Breast epithelium (tissue), 3 donors: ENCODE measurements around the gene OSGIN1.

Experiments used
- POLR2AphosphoS5 ChIP-seq, 3 donors: sonication (generic); formaldehyde crosslinking; IDR thresholded peaks; one replicate each; pipeline ENCODE4 v1.6.1; 2017; ENCODE audit warnings: antibody characterized with exemption in 3 of 3
- TF ChIP-seq, protein P1 (sequence below), 3 donors: fragments of 450-650 bp; IDR thresholded peaks; one replicate each; pipeline ENCODE4 v1.5.1; 2016 to 2017; ENCODE audit warnings: antibody characterized with exemption in 3 of 3, mild to moderate bottlenecking in 3 of 3, moderate library complexity in 3 of 3

DNA sequence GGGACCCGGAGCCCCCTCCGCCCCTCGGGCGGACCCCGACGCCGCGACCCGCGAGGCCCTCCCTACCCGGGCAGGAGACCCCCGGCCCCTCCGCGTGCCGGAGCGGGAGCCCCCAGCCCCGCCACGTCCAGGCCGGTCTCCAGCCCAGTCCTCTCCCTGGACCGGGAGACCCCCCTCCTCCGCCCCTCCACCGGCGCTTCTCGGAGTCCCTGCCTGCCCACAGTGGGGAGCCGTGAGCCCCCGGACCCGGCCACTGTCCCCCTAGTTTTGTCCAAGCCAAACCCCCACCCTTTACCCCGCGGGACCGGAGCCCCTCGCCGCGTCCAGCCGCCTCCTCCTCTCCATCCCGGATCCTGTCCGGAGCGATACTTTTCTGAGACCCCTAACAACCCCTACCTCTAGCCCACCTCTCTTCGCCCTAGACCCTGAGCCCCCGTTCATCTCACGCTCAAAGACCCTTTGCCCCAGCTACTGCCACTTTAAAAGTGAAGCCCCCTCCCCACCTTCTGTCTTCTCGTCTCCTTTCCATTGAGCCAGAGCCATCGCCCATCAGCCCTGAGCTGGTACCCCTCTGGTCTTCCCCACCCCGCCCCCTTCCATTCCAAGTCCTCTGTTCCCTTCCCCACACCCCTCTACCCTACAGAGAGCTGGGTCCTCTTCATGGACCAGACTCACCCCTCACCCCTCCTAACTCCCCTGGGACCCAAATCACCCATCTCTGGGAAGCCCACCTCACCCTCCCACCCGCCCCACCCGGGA, 16.0 kb downstream of the OSGIN1 start:
- TF ChIP-seq POLR2AphosphoS5 (IDR thresholded peaks at IDR 0.05) = no peak
- TF ChIP-seq, protein P1, sequence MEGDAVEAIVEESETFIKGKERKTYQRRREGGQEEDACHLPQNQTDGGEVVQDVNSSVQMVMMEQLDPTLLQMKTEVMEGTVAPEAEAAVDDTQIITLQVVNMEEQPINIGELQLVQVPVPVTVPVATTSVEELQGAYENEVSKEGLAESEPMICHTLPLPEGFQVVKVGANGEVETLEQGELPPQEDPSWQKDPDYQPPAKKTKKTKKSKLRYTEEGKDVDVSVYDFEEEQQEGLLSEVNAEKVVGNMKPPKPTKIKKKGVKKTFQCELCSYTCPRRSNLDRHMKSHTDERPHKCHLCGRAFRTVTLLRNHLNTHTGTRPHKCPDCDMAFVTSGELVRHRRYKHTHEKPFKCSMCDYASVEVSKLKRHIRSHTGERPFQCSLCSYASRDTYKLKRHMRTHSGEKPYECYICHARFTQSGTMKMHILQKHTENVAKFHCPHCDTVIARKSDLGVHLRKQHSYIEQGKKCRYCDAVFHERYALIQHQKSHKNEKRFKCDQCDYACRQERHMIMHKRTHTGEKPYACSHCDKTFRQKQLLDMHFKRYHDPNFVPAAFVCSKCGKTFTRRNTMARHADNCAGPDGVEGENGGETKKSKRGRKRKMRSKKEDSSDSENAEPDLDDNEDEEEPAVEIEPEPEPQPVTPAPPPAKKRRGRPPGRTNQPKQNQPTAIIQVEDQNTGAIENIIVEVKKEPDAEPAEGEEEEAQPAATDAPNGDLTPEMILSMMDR (IDR thresholded peaks at IDR 0.05) = no peak
